Measurements from ENCODE around the gene MLLT10. TPM values are rescaled to one million over a fixed set of nuclear protein-coding genes. Genes with fewer than 3 reads are reported as not detected.

Gene MLLT10
- total and polyA plus RNA-seq, 4 experiments from 2014 or later, result 5.2 to 73.4 (median 36.5) TPM

GRCh38 chr10:21740989-21741388 lies 207.0 kb downstream of the MLLT10 start:
- Mint-ChIP-seq H3K4me3 (peak overlapping the region; percentile 5 to 74 (median 62)), H3K27me3 (no peaks in the 10 kb centered on the region), H3K4me1 (peaks cover 44 to 60% (median 49%) of the 10 kb centered on the region in 4 donors), H3K27ac (peak overlapping the region; percentile 84 to 98 (median 95)), H3K9me3 (peaks cover 0 to 2% (median 0%) of the 10 kb centered on the region in 8 donors), H3K36me3 (peaks cover 44 to 69% of the 10 kb centered on the region in 2 donors)
- ChIA-PET CTCF (ENCODE audit: partially characterized antibody) (interaction anchor here (1.4 kb wide), 1 partner anchor 9 kb away, joined by 4 read pairs; no protein-coding TSS in a partner anchor), POLR2A (ENCODE audit: partially characterized antibody) (interaction anchor here (0.7 to 1.4 kb wide), 2 partner anchors 17 to 696 kb away, joined by 3 read pairs; no protein-coding TSS in a partner anchor)
- peak; percentile 56 to 75 (median 68) for DNase-seq
- peak overlapping the region; percentile 48 for H3K27ac ChIP-seq (ENCODE audit: low read depth, low read length)
- H3K4me1 ChIP-seq (ENCODE audit: insufficient read depth, low read length), result peaks cover 56% of the 10 kb centered on the region
- peaks cover 12% of the 10 kb centered on the region for H3K36me3 ChIP-seq (ENCODE audit: insufficient read depth, low read length)
- no peaks in the 10 kb centered on the region for H3K27me3 ChIP-seq (ENCODE audit: insufficient read depth, low read length)
- H3K9me3 ChIP-seq (ENCODE audit: control insufficient read depth in 1 of 2, low read length in 2 of 2), result no peaks in the 10 kb centered on the region
- no peak overlapping the region for H3K4me3 ChIP-seq (ENCODE audit: low read length in 2 of 2)
- intact Hi-C loops (cut with micrococcal nuclease), result loop anchor here (2.0 to 5.0 kb wide), 2 partner anchors 18 to 39 kb away; no protein-coding TSS in a partner anchor

GRCh38 chr10:21742740-21743412 lies 208.8 kb downstream of the MLLT10 start:
- Histone ChIP-seq H3K9me3 (ENCODE audit: control insufficient read depth in 1 of 2, low read length in 2 of 2) (no peaks in the 10 kb centered on the region), H3K4me3 (ENCODE audit: low read length in 2 of 2) (no peak overlapping the region), H3K27me3 (ENCODE audit: insufficient read depth, low read length) (no peaks in the 10 kb centered on the region), H3K27ac (ENCODE audit: low read depth, low read length) (no peak overlapping the region), H3K4me1 (ENCODE audit: insufficient read depth, low read length) (peaks cover 51% of the 10 kb centered on the region), H3K36me3 (ENCODE audit: insufficient read depth, low read length) (peaks cover 12% of the 10 kb centered on the region)
- H3K27me3 Mint-ChIP-seq, result no peaks in the 10 kb centered on the region
- POLR2A ChIA-PET (ENCODE audit: partially characterized antibody), result no interaction called here
- peaks cover 43 to 58% of the 10 kb centered on the region in 2 donors for H3K36me3 Mint-ChIP-seq
- H3K4me1 Mint-ChIP-seq, result peaks cover 42 to 53% (median 50%) of the 10 kb centered on the region in 4 donors
- CTCF ChIA-PET (ENCODE audit: partially characterized antibody), result interaction anchor here (0.9 kb wide), 1 partner anchor 247 kb away, joined by 3 read pairs; no protein-coding TSS in a partner anchor
- H3K27ac Mint-ChIP-seq, result peak overlapping the region in 6 of 7 donors; percentile 25 to 68 (median 53)
- H3K4me3 Mint-ChIP-seq, result no peak overlapping the region
- intact Hi-C loops (cut with micrococcal nuclease), result loop anchor here (5.0 kb wide), 1 partner anchor 41 kb away; no protein-coding TSS in a partner anchor
- peaks cover 0 to 2% (median 0%) of the 10 kb centered on the region in 8 donors for H3K9me3 Mint-ChIP-seq
- DNase-seq, result no peak

GRCh38 chr10:21744223-21744622 lies 210.2 kb downstream of the MLLT10 start:
- intact Hi-C loops (cut with micrococcal nuclease), result loop anchor here (5.0 kb wide), 1 partner anchor 42 kb away; no protein-coding TSS in a partner anchor
- Mint-ChIP-seq H3K4me3 (no peak overlapping the region), H3K9me3 (peaks cover 0 to 2% (median 0%) of the 10 kb centered on the region in 8 donors), H3K4me1 (peaks cover 34 to 48% (median 43%) of the 10 kb centered on the region in 4 donors), H3K27me3 (no peaks in the 10 kb centered on the region), H3K27ac (peak overlapping the region in 4 of 7 donors; percentile 27 to 68 (median 50)), H3K36me3 (peaks cover 34 to 47% of the 10 kb centered on the region in 2 donors)
- Histone ChIP-seq H3K9me3 (ENCODE audit: control insufficient read depth in 1 of 2, low read length in 2 of 2) (no peaks in the 10 kb centered on the region), H3K4me1 (ENCODE audit: insufficient read depth, low read length) (peaks cover 43% of the 10 kb centered on the region), H3K4me3 (ENCODE audit: low read length in 2 of 2) (no peak overlapping the region), H3K27me3 (ENCODE audit: insufficient read depth, low read length) (no peaks in the 10 kb centered on the region), H3K27ac (ENCODE audit: low read depth, low read length) (no peak overlapping the region), H3K36me3 (ENCODE audit: insufficient read depth, low read length) (peaks cover 12% of the 10 kb centered on the region)
- ChIA-PET CTCF (ENCODE audit: partially characterized antibody) (no interaction called here), POLR2A (ENCODE audit: partially characterized antibody) (no interaction called here)
- DNase-seq, result no peak

- Mint-ChIP-seq H3K27me3 (no peaks in the 10 kb centered on the region), H3K4me3 (peak overlapping the region; percentile 0 to 53 (median 21)), H3K36me3 (peaks cover 27 to 34% of the 10 kb centered on the region in 2 donors), H3K9me3 (peaks cover 0 to 2% (median 0%) of the 10 kb centered on the region in 8 donors), H3K4me1 (peaks cover 20 to 29% (median 26%) of the 10 kb centered on the region in 4 donors), H3K27ac (peak overlapping the region; percentile 52 to 91 (median 81))
- ChIA-PET CTCF (ENCODE audit: partially characterized antibody) (no interaction called here), POLR2A (ENCODE audit: partially characterized antibody) (interaction anchor here (0.6 to 1.4 kb wide), 3 partner anchors 13 to 845 kb away, joined by 3 read pairs; no protein-coding TSS in a partner anchor)
- Histone ChIP-seq H3K4me1 (ENCODE audit: insufficient read depth, low read length) (peaks cover 24% of the 10 kb centered on the region), H3K36me3 (ENCODE audit: insufficient read depth, low read length) (peaks cover 12% of the 10 kb centered on the region), H3K27ac (ENCODE audit: low read depth, low read length) (no peak overlapping the region), H3K27me3 (ENCODE audit: insufficient read depth, low read length) (no peaks in the 10 kb centered on the region), H3K9me3 (ENCODE audit: control insufficient read depth in 1 of 2, low read length in 2 of 2) (no peaks in the 10 kb centered on the region), H3K4me3 (ENCODE audit: low read length in 2 of 2) (no peak overlapping the region)
- intact Hi-C loops (cut with micrococcal nuclease), result no loop called here
- peak in 1 of 5 donors; percentile 25 for DNase-seq
Measured at GRCh38 chr10:21746118-21746517, 212.1 kb downstream of the MLLT10 start.

GRCh38 chr10:21747809-21748208 lies 213.8 kb downstream of the MLLT10 start:
- intact Hi-C loops (cut with micrococcal nuclease), result no loop called here

GRCh38 chr10:21749788-21750187 lies 215.8 kb downstream of the MLLT10 start:
- H3K4me1 Mint-ChIP-seq, result peaks cover 13 to 22% (median 20%) of the 10 kb centered on the region in 4 donors
- H3K9me3 ChIP-seq (ENCODE audit: control insufficient read depth in 1 of 2, low read length in 2 of 2), result no peaks in the 10 kb centered on the region
- no peaks in the 10 kb centered on the region for H3K27me3 Mint-ChIP-seq
- CTCF ChIA-PET (ENCODE audit: partially characterized antibody), result no interaction called here
- peaks cover 1 to 11% of the 10 kb centered on the region in 2 donors for H3K36me3 Mint-ChIP-seq
- POLR2A ChIA-PET (ENCODE audit: partially characterized antibody), result no interaction called here
- intact Hi-C loops (cut with micrococcal nuclease), result no loop called here
- no peak overlapping the region for H3K4me3 ChIP-seq (ENCODE audit: low read length in 2 of 2)
- H3K4me1 ChIP-seq (ENCODE audit: insufficient read depth, low read length), result peaks cover 14% of the 10 kb centered on the region
- no peak for DNase-seq
- no peak overlapping the region for H3K4me3 Mint-ChIP-seq
- H3K27ac ChIP-seq (ENCODE audit: low read depth, low read length), result no peak overlapping the region
- no peaks in the 10 kb centered on the region for H3K9me3 Mint-ChIP-seq
- no peaks in the 10 kb centered on the region for H3K36me3 ChIP-seq (ENCODE audit: insufficient read depth, low read length)
- H3K27me3 ChIP-seq (ENCODE audit: insufficient read depth, low read length), result no peaks in the 10 kb centered on the region
- H3K27ac Mint-ChIP-seq, result no peak overlapping the region

More at GRCh38 chr10:21747809-21748208, 213.8 kb downstream of the MLLT10 start:
- Mint-ChIP-seq H3K36me3 (peaks cover 16 to 24% of the 10 kb centered on the region in 2 donors), H3K4me3 (peak overlapping the region in 1 of 8 donors; percentile 43), H3K27ac (peak overlapping the region in 3 of 7 donors; percentile 13 to 60 (median 36)), H3K4me1 (peaks cover 13 to 22% (median 21%) of the 10 kb centered on the region in 4 donors), H3K27me3 (no peaks in the 10 kb centered on the region), H3K9me3 (peaks cover 0 to 2% (median 0%) of the 10 kb centered on the region in 8 donors)
- ChIA-PET POLR2A (ENCODE audit: partially characterized antibody) (interaction anchor here (0.9 kb wide), 1 partner anchor 16 kb away, joined by 3 read pairs; no protein-coding TSS in a partner anchor), CTCF (ENCODE audit: partially characterized antibody) (no interaction called here)
- Histone ChIP-seq H3K9me3 (ENCODE audit: control insufficient read depth in 1 of 2, low read length in 2 of 2) (no peaks in the 10 kb centered on the region), H3K4me1 (ENCODE audit: insufficient read depth, low read length) (peaks cover 14% of the 10 kb centered on the region), H3K4me3 (ENCODE audit: low read length in 2 of 2) (no peak overlapping the region), H3K27me3 (ENCODE audit: insufficient read depth, low read length) (no peaks in the 10 kb centered on the region), H3K36me3 (ENCODE audit: insufficient read depth, low read length) (peaks cover 2% of the 10 kb centered on the region), H3K27ac (ENCODE audit: low read depth, low read length) (no peak overlapping the region)
- DNase-seq, result no peak

- Mint-ChIP-seq H3K36me3 (peaks cover 1 to 10% of the 10 kb centered on the region in 2 donors), H3K4me1 (peaks cover 13 to 22% (median 20%) of the 10 kb centered on the region in 4 donors), H3K27me3 (no peaks in the 10 kb centered on the region), H3K9me3 (no peaks in the 10 kb centered on the region), H3K4me3 (no peak overlapping the region), H3K27ac (peak overlapping the region in 1 of 7 donors; percentile 58)
- Histone ChIP-seq H3K4me1 (ENCODE audit: insufficient read depth, low read length) (peaks cover 14% of the 10 kb centered on the region), H3K27ac (ENCODE audit: low read depth, low read length) (no peak overlapping the region), H3K9me3 (ENCODE audit: control insufficient read depth in 1 of 2, low read length in 2 of 2) (no peaks in the 10 kb centered on the region), H3K4me3 (ENCODE audit: low read length in 2 of 2) (no peak overlapping the region), H3K36me3 (ENCODE audit: insufficient read depth, low read length) (peaks cover 3% of the 10 kb centered on the region), H3K27me3 (ENCODE audit: insufficient read depth, low read length) (no peaks in the 10 kb centered on the region)
- ChIA-PET POLR2A (ENCODE audit: partially characterized antibody) (interaction anchor here (1.1 kb wide), 1 partner anchor 11 kb away, joined by 3 read pairs; no protein-coding TSS in a partner anchor), CTCF (ENCODE audit: partially characterized antibody) (no interaction called here)
- intact Hi-C loops (cut with micrococcal nuclease), result no loop called here
- no peak for DNase-seq
Measured at GRCh38 chr10:21750424-21750823, 216.4 kb downstream of the MLLT10 start.
